WI38 (cell line): ENCODE measurements around the gene MAPK8IP3.

ENCODE experiments used
- H3K4me3 ChIP-seq: 2 replicates; pipeline ENCODE4 v1.5.1; 2011; ENCODE audit warnings: low read depth, mild to moderate bottlenecking, control low read depth, low read length
- CTCF ChIP-seq: IDR thresholded peaks from 2 replicates; pipeline ENCODE4 v1.5.1; 2012; ENCODE audit warnings: low read depth, mild to moderate bottlenecking, control low read depth, low read length

Gene MAPK8IP3

GRCh38 chr16:1705688-1706385, at the start of gene MAPK8IP3:
MAPK8IP3 (plus strand) TSS chr16:1706195; CDS start chr16:1706340, 145 bp downstream.
- peak within 1 kb of the TSS; percentile 91 for H3K4me3 ChIP-seq
- TF ChIP-seq CTCF, result peak; percentile 60

GRCh38 chr16:1656808-1657617, 49.0 kb upstream of the MAPK8IP3 start:
- no peak overlapping the region for H3K4me3 ChIP-seq

GRCh38 chr16:1657841-1658240, 48.2 kb upstream of the MAPK8IP3 start:
- TF ChIP-seq CTCF, result no peak
- no peak overlapping the region for H3K4me3 ChIP-seq

More at GRCh38 chr16:1656808-1657617, 49.0 kb upstream of the MAPK8IP3 start:
- TF ChIP-seq CTCF, result no peak

- TF ChIP-seq CTCF, result no peak
- H3K4me3 ChIP-seq, result no peak overlapping the region
Measured at GRCh38 chr16:1659031-1659430, 47.0 kb upstream of the MAPK8IP3 start.

GRCh38 chr16:1661826-1662225, 44.2 kb upstream of the MAPK8IP3 start:
- TF ChIP-seq CTCF, result no peak

GRCh38 chr16:1662543-1662942, 43.5 kb upstream of the MAPK8IP3 start:
- TF ChIP-seq CTCF, result no peak
- no peak overlapping the region for H3K4me3 ChIP-seq

More at GRCh38 chr16:1661826-1662225, 44.2 kb upstream of the MAPK8IP3 start:
- H3K4me3 ChIP-seq, result no peak overlapping the region

GRCh38 chr16:1665829-1666228, 40.2 kb upstream of the MAPK8IP3 start:
- H3K4me3 ChIP-seq, result no peak overlapping the region
- no peak for TF ChIP-seq CTCF
